SK-N-MC (cell line): ENCODE results near the gene PATL2.

Experiments
- EZH2 ChIP-seq: fragments of 200-600 bp; sonication (generic); IDR thresholded peaks from one replicate; pipeline ENCODE4 v1.6.1; 2017; ENCODE audit warnings: antibody characterized with exemption
- FOXP2 ChIP-seq: optimal IDR thresholded peaks from 2 replicates; pipeline ENCODE3; 2011; ENCODE audit warnings: mild to moderate bottlenecking, moderate library complexity; ENCODE audit not compliant: insufficient read depth; ENCODE audit errors: extremely low read length, control extremely low read depth
- POLR2AphosphoS5 ChIP-seq: IDR thresholded peaks from 2 replicates; pipeline ENCODE4 v1.6.1; 2012; ENCODE audit warnings: mild to moderate bottlenecking, low read depth, low read length, borderline replicate concordance

DNA sequence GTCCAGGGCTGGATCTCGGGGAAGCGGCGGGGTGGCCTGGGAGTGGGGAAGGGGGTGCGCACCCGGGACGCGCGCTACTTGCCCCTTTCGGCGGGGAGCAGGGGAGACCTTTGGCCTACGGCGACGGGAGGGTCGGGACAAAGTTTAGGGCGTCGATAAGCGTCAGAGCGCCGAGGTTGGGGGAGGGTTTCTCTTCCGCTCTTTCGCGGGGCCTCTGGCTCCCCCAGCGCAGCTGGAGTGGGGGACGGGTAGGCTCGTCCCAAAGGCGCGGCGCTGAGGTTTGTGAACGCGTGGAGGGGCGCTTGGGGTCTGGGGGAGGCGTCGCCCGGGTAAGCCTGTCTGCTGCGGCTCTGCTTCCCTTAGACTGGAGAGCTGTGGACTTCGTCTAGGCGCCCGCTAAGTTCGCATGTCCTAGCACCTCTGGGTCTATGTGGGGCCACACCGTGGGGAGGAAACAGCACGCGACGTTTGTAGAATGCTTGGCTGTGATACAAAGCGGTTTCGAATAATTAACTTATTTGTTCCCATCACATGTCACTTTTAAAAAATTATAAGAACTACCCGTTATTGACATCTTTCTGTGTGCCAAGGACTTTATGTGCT lies 721 bp upstream of the PATL2 start:
- no peak for TF ChIP-seq EZH2
- no peak for TF ChIP-seq POLR2AphosphoS5
- TF ChIP-seq FOXP2, result no peak
